ENCODE results near the gene ELMO3.

Gene ELMO3

DNA sequence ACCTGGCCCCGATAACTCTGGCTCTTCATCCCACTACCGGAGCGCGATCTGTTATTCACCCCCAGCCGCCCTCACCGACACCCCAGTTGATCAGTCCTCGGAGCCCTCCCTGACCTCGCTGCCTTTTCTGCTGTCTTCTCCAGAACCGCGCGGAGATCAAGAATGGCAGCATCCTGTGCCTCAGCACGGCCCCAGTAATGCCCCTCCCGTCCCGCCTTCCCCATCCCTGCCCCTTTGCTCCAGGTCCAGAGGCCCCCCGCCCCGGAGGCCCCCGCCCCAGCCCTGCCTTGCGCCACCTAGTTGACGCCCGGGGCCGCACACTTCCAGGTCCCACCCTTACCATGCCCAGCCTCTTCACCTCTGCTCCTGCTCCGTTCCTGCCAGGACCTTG lies 872 bp downstream of the ELMO3 start:
- no peak for DNase-seq

DNA sequence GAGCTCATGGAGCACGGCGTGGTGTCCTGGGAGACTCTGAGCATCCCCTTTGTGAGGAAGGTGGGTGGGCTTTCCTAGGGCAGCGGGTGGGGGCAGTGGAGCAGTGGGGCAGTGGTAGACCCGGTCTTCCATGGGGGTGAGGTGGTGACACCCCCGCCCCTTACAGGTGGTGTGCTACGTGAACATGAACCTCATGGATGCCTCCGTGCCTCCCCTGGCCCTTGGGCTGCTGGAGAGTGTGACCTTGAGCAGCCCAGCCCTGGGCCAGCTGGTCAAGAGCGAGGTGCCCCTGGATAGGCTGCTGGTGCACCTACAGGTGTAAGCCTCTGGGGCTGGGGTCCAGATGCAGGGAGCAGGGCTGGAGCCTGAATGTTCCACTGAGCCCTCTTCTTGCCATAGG lies 1.6 kb downstream of the ELMO3 start:
- DNase-seq, result no peak

DNA sequence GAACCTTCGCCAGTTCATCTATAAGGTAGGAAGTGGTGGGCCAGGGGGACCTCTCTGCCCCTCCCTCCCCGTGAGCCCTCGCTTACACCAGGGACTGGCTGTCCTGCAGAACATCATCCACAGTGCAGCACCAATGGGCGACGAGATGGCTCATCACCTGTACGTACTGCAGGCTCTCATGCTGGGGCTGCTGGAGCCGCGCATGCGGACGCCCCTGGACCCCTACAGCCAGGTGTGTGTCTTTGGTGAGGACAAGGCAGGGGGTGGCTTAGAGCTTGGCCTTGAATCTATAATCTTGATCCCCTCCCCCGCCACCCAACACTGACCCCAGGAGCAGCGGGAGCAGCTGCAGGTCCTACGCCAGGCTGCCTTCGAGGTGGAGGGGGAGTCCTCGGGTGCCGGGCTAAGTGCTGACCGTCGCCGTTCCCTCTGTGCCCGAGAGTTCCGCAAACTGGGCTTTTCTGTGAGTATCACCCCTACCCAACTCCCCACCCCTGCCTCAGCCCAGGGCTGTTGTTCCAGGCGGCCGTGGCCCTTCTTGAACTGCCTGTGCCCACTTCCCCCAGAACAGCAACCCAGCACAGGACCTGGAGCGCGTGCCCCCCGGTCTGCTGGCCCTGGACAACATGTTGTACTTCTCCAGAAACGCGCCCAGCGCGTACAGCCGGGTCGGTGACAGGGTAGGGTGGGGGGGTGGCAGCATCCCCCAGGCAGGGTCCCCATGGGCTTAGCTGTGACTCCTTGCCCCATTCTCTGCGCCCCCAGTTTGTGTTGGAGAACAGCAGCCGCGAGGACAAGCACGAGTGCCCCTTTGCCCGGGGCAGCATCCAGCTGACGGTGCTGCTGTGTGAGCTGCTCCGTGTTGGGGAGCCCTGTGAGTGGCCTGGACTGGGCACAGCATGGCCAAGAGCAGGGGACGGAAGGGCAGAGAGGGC lies 2.7 kb downstream of the ELMO3 start:
- no peak for DNase-seq

DNA sequence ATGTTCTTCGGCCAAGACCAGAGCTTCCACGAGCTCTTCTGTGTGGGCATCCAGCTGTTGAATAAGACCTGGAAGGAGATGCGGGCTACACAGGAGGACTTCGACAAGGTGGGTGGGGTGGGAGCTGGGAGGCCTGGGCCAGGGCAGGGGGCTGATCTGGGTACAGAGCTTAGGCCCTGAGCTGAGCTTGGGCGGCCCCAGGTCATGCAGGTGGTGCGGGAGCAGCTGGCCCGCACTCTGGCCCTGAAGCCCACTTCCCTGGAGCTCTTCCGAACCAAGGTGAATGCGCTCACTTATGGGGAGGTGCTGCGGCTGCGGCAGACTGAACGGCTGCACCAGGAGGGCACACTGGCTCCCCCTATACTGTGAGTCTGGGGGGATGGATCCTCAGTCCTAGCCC lies 3.5 kb downstream of the ELMO3 start:
- DNase-seq, result no peak

DNA sequence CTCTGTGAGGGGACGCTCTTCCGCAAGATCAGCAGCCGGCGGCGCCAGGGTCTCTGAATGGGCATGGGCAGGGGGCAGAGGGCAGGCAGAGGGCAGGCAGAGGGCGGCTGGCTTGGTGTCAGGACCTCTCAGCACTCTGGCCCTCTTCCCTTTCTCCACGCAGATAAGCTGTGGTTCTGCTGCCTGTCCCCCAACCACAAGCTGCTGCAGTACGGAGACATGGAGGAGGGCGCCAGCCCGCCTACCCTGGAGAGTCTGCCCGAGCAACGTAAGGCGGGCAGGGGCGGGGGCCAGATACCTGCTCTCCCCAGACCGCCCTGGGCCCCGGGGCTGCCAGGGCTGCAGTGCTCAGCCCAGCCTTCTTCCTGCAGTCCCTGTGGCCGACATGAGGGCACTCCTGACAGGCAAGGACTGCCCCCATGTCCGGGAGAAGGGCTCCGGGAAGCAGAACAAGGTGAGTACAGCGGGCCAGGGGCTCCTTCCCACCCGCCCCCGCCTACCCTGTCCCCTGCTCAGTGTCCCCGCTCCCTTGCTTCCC lies 4.1 kb downstream of the ELMO3 start:
- DNase-seq, result no peak

GRCh38 chr16:67204076-67204475 lies 5.1 kb downstream of the ELMO3 start:
- no peak for DNase-seq

- no peak for DNase-seq
Observed at GRCh38 chr16:67206129-67206837, 7.4 kb downstream of the ELMO3 start.

DNA sequence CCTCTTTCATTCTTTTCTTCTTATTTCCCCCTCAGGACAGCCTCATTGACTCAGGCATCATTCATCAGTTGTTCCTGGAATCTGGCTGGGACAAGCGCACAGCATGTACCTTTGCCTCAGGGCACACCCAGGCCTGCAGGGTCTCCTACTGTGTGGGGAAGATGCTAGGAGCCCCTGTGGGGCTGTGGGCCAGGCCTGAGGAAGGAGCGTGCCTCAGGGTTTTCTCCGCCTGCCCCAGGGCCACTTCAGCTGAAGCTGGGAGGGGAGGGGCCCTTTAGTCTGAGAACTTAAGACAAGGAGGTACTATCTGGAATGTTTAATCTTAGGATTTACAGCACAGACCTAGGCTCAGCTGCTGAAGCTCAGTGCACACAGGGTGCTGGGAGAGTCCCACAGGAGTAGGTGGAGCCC lies 7.9 kb downstream of the ELMO3 start:
- no peak for DNase-seq

DNA sequence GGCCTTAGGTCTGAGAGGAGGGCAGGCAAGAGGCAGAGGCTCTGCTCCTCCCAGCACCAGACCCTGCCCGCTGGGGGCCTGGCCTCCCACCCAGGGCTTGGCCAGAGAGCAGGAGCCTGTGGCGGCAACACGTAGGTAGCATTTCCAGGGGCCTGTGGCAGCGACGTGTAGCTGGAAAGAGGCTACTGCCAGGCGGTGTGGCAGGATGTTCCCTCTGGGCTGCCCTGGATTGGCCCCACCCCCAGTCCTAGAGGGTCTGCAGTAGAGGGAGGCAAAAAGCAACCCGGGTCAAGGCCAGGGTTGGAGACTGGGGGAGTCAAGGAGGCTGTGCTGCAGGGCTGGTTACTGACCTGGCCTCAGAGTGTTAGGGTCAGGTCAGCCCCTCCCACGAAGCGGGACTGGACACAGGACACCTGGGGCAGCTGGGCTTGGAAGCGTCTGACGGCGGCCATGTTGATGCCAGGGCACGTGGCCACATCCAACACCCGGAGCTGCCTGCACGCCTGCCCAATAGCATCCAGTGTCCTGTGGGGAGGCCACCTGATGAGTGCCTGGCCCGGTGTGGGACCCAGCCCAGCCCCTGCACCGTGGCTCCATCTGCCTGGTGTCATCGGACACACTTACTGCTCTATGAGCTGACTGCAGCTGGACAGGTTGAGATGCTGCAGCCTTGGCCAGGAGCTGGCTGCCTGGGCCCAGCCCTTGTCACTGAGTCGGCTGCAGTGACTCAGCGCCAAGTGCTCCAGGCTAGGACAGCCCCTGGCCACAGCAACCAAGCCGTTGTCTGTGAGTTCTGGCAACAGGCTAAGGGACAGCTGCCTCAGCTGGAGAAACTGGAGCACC lies 8.5 kb downstream of the ELMO3 start:
- peak; percentile 46 for DNase-seq

GRCh38 chr16:67208154-67208896 lies 9.4 kb downstream of the ELMO3 start:
- no peak for DNase-seq

DNA sequence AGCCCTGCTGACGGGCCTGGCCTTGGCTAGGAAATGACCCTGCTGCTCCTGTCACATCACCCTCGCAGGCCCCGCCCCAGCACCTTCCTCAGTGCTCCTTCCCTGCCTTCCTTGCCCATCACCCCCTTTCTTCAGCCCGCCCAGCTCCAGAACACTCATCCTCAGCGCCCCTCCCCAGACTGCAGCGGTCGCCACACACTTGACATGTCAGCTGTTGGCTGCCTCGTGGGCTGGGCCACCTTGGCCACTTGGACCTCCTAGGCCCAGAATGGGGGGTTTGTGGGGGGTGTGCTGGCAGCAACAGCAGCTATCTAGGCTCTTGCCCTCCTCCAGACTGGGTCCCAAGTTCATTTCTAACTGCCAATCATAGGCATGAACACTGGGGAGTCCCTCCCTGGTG lies 10.6 kb downstream of the ELMO3 start:
- no peak for DNase-seq

GRCh38 chr16:67210069-67210937 lies 11.4 kb downstream of the ELMO3 start:
- no peak for DNase-seq

DNA sequence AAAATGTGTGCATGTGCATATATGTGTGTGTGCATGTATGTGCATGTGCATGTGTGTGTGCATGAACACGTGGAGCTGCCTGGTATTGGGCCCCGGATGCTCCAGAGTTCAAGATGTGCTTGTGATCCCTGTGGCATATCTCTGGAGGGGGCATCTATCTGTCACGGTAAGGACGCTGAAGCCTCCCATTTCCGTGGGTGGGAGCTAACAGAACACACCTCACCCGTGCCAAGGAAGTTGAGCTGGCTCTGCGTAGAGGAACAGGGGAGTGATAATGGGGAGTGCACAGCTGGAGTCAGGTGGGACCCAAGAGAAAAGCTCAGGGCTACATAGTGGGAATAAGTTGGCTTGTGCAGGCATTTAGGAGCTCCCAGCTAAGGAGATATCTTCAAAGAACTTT lies 12.7 kb downstream of the ELMO3 start:
- DNase-seq, result no peak

DNA sequence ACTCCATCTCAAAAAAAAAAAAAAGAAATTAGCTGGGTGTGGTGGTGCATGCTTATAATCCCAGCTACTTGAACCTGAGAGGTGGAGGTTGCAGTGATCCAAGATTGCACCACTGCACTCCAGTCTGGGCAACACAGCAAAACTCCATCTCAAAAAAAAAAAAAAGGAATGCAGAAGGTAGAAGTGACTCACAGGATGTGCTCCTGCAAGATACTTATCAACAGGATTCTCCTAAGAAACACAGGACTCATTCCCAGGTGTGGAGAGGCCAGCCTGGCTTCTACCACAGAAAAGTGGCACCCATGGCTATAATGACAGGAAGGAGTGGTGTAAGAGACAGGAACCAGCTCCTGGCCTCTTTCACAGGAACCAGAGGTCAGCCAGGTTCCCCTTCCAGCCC lies 13.8 kb downstream of the ELMO3 start:
- DNase-seq, result no peak

DNA sequence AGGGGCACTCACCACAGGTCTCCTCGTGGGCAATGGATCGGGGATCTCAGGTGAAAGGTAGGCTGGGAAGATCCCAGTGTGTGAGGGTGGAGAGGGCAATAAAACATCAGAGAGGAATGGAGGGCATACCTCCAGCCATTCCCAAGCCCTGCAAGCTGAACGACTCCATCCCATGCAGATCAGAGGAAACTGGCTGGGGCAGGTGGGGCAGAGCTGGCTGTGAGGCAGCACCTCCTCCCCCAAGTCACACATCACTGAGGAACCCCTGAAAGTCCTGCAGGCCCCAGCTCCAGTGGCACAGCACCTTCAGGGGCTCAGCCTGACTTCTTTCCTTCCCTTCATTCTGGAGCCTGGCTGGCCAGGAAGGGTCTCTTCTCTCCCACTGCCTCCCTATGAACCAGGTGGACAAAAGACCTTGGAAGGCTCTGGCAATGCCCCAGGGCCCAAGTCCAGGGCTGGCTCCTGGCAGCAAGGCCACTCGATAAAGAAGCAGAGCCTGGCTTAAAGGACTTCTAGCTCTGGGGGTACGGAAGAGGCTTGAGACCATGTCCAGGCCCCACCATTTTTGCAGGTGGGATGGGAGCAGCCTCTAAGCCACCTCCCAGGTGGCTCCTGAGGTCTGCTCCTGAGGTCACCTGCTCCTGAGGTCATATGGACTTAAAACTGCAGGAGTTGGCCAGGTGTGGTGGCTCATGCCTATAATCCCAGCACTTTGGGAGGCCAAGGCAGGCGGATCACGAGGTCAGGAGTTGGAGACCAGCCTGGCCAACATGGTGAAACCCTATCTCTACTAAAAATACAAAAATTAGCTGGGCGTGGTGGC lies 14.5 kb downstream of the ELMO3 start:
- DNase-seq, result no peak

DNA sequence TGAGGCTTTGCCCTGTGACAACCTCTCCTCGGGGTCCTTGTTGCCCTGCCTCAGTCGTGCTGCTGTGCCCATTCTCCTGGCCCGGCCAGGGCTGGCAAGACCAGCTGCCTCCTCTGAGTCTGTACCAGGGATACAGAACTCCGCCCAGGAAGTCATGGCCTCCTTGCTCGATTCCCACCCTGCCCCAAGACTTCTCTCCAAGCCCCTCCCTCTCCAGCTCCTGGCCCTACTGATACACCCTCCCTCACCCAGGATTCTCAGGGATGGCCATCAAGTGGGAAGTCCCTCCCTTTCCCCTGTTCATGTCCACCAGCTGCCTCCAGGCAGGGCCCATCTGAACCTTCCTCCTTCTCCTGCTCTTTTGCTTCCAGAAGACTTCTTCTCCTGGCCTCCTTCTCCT lies 16.8 kb downstream of the ELMO3 start:
- no peak for DNase-seq

DNA sequence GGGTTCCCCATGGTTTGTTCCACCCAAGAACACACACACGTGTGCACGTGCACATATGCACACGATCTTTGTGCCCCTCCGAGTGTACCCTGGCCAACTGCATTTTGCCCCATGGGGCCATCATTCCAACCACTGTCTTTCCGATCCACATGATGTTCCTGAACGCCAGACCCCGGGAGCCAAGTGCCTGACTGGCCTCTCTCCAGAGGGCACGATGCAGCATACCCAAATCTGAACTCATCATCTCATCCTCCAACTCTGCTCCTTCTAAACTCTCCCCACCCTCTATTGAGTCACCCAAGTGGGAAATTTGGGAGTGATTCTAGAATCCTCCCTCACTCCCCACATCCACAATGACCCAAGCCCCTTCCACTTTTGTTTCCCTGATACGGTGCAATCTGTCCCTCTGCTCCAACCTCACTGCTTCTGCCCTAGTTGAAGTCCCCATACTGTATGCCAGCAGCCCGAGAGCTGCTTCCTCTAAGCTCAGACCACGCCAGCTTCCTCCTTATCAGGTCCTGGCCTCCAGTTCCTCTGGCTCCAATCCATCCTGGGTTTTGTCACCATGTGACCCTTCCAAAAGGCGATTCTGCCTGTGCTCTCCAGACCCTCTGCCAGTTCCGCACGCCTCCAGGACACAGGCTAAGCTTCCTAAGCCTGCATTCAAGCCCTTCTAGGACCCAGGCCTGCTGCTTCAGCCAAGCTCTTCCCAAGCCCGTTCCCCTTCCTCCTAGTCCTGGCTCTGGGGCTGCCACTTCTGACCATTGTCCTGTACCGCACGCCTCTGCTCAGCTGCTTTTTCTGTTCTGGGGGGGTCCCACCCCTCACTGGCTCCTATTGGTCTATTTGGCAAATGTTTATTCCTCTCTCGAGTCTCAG lies 17.9 kb downstream of the ELMO3 start:
- no peak for DNase-seq

DNA sequence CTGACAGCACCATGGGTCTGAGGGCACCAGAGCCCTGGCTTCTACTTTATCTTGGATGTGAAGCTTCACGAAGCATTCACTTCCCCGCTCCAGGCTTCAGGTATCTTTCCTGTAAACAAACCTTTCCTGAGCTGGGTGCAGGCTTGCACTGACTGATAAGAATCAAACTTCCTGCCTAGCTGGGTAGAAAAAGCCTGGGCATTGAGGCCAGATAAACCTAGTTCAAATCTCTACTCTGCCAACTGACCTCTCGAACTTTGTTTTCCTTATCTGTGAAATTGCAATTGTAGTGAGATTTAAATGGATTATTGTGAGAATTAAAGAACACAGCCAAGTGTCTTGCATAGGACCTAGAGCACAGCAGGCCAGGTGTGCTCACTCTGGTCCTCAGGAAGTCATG lies 25.1 kb downstream of the ELMO3 start:
- DNase-seq, result no peak

GRCh38 chr16:67226295-67226803 lies 27.4 kb downstream of the ELMO3 start:
- no peak for DNase-seq
